IPS-NIHi7 (cell line): ENCODE measurements around the gene MEX3B.

Source experiments
- DNase-seq: peaks from one replicate; pipeline ENCODE4 v3.0.0; 2012; ENCODE audit warnings: mixed read lengths; ENCODE audit errors: extremely low spot score

The MEX3B gene

DNA sequence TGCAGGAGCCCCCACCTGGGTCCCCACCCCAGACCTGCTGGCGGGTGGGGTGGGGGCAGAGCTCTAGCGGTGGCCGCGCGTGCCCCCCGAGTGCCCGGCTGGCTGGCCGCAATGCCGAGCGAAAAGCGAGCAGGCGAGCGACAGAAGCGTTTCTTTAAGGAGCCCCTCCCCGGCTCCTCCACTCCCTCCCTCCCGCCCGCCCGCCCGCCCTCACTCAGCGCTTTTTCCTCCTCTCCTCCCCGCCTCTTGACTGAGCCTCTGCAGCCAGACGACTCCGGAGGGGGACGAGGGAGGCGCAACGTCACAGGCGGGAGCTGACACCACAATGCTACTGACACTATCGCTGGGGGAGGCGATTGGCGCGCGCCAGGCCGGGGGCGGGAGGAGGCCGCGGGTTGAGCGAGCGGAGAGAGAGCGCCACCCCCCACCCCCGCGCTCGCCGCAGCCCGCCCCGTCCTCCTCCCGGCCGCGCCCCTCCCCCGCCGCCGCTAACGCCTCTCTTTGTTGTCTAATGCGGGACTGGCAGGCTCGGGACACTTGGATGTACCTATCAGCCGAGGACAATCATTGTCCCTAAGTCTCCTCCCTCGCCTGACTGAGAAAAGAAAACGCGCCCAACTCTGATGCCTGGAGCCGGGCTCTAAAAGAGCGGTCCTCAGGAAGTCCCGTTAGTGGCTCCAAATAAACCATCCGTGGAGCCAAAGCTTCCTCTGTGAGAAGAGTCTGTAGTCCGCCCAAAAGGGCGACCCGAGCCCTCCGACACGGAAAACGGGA lies at the start of gene MEX3B:
TSS of gene MEX3B (minus strand) at position 127 of the 774 bp plus-strand sequence. CDS start 313 bp downstream, outside the sequence.
- DNase-seq, result peak; percentile 90

DNA sequence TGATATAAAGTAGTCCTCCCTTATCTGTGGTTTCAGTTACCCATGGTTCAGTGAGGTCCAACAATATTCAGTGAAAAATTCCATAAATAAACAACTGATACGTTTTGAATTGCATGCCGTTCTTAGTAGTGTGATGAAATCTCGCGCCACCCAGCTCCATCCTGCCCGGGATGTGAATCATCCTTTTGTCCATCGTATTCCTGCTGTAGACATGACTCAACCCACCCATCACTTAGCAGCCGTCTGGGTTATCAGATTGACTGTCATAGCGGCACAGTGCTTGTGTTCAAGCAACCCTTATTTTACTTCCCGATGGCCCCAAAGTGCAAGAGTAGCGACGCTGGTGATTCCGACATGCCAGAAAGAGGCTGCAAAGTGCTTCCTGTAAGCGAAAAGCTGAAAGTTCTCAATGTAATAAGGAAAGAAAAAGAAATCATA lies 48.0 kb upstream of the MEX3B start:
- no peak for DNase-seq

DNA sequence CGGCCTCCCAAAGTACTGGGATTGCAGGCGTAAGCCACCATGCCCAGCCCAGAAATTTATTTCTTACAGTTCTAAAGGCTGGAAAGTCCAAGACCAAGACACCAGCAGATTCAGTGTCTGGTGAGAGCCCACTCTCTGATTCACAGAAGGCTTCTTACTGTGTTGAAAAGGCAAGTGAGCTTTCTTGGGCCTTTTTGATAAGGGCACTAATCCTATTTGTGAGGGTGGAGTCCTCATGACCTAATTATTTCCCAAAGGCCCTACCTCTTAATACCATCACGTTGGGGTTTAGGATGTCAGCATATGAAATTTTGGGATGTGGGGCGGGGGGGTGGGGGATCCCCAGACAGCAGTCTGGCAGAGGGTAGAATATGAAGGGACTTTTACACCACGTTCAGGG lies 47.5 kb upstream of the MEX3B start:
- no peak for DNase-seq

DNA sequence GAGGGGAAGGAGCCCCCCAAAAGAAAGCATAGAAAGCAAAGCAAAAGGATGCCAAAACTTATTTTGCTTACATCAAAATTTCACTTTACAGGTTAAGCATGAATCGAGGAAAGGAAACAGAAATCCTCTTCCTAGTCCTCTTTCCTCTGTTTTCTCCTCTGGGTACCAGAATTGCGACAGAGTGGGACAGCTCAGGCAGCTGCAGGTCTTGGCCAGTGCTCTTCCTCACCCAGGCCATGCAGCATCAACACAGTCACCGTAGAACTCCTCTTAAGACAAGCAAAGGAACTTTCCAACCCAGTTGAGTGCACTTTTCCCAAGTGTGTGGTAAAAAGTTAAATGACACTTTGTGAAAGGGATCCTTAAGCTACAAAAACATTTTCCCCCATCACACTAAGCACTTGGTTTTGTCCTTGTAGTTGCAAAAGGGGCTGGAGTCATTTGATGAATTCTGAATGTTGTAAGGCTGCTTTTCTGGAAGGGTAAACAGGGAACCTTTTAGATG lies 45.9 kb upstream of the MEX3B start:
- no peak for DNase-seq

DNA sequence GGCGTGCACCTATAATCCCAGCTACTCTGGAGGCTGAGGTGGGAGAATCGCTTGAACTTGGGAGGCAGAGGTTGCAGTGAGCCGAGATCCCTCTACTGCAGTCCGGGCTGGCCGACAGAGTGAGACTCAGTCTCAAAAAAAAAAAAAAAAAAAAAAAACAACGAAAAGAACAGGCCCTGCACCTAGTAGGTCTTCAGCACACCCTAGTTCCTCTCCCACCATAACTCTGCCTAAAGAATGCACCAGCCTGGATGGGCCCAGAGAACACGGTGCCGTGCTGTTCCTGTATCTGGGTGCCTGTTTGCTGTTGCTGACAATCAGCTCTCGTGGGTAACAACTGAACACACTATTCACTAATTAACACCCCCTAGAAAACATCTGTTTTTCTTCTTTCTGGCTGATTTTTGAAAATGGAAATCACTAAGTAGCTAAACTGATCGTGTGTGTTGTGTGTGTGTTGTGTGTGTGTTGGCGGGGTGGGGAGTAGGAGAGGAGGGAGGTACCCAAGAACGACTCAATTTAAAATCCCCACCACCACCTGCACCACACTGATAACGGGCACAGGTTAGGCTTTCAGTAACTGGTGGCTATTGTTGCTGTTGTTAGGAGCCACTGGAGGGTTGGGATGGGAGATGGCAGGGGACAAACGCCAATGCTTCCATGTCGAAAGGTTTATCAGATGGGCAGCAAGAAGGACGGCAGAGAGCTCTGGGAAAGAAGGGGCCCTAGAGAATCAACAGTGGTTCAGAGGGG lies 40.6 kb upstream of the MEX3B start:
- no peak for DNase-seq

DNA sequence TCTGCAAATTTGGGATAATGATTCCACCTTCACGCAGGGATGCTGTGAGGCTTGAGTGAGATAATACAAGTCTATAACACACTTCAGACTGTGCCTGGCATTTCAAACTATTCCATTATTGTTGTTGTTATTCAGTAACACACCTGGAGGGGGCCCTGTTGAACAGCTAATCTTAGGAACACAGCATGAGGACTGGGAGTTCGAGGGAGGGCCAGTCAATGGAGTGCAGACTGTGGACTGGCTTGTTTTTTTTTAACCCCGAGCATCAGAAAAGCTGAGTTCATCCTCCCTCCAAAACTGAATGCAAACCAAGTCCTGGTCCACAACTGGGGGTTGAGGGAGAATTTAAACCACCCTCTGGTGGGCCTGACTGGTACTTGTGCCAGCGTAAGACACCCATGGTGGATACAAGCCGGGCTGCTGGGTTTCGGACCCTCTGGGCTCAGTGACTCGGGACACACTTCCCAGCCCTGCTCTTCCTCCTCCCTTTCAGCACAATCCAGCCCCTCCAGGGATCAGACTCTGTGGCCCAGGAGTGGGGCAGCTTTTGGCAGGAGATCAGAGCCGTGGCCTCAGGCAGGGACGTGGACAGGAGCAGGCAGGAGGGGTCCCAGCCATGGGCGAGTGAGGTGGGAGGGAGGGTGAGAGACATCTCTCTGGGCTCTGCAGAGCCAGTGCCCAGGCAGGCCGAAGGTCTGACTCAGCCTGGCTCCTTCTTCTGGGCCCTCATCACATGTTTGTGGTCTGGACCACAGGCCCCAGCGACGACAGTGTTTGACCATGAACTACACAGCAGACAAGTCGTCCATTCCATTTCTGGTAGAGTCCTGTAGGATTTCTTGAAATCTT lies 36.3 kb upstream of the MEX3B start:
- peak; percentile 80 for DNase-seq

DNA sequence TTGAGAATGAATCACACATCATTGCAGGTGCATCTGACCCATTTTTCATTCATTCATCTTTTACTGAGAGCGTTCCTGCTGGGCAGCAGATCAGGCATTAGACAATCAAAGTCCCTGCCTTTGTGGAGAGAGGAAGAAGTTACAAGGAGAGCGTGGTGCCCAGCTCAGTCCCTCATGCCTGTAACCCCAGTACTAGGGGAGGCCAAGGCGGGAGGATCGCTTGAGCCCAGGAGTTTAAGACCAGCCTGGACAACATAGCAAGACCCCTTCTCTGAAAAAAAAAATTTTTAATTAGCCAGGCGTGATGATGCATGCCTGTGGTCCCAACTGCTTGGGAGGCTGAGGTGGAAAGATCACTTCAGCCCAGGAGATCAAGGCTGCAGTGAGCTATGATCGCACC lies 35.0 kb upstream of the MEX3B start:
- DNase-seq, result no peak

DNA sequence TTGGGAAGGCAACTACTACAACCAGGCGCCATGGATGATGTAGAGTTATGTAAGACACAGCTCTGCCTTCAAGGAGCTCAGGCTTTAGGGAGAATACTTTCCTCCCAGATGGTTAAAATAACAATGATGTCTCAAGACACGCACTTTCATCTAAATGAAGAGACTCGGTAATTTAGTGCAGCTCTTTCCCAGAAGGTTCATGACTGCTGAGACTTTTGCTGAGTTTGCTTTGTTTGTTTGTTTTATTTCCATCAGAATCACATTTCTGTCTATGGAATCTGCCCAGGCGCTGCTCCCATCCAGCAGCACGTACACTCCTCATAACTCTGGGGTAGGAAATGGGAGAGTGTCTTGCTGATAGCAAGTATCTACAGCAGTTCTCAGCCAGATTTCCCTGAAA lies 33.9 kb upstream of the MEX3B start:
- no peak for DNase-seq

DNA sequence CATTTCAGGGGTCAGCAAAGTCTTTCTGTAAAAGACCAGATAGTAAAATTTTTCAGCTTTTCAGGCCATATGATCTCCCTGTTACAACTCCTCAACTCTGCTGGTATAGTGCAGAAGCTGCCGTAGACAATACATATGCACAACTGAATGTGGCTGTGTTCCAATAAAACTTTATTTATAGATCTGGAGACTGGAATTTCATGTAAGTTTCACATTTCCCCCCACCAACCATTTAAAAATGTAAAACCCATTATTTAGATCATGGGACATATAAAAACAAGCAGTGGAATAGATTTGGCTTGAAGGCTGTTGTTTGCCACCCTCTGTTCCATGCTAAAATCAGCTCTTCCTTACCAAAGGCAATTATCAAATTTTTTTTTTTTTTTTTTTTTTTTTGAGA lies 28.8 kb upstream of the MEX3B start:
- DNase-seq, result no peak

DNA sequence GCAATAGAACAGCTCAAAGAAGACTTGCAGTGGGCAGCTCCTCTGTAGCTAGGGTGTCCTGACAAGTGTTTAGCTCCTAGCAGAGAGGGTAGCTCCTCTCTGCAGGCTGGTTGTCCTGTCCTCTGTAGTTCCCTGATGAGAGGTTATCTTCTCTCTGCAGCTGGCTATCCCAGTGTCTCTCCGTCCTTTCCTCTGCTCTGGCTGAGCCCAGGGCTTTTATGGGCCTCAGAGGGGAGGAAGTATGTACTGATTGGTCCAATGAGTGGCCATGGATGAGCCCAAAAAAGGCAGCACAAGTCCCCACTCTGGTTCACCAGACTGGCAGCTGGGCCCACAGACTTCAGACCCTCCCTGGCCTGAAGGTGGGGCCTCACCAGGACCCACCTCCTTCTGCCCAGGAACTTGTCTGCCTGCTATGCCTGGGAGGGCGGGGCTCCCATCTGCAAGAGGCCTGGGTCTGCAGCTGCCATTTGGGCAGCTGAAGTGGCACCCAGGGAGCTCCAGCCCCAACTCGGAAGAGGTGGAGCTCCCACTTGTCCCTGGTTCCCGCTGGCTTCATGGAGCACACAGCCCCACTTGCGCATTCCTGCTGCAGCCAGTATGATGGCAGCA lies 27.2 kb upstream of the MEX3B start:
- DNase-seq, result no peak

DNA sequence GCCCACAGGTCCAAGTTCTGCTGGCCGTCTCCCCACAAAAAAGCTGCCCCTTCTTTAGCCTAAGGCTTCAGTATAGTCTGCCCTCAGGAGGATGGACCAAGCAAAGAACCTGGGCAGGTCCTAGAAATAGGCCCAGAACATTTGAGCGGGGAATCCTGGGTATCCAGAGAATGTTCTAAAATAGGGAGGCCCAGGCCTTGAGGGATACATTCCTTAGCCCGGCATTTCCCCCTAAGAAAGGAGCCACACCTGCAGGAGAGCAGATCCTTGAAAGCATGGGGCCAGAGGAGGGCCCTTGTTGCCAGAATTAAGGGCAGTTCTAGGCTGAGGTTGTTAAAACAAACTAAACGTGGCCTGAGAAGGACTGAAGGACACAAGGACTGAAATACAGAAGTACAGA lies 20.6 kb upstream of the MEX3B start:
- DNase-seq, result no peak

DNA sequence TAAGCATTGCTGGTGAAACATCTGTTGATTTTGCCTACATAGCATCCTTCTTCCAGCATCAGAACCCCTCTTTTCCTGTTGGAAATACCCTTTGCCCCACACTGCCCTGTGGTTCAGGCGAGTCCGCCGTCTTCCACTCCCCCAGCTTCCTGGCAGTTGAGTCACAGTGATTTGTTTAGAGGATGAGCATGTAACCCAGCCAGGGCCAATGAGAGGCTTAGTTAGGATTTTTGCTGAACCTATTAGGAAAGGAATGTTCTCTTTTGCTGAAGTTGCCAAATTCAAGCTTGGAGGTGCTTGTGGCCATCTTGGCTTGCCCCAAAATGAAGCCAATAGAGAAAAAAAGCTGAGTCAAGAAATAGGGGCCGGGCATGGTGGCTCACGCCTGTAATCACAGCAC lies 19.0 kb upstream of the MEX3B start:
- no peak for DNase-seq

DNA sequence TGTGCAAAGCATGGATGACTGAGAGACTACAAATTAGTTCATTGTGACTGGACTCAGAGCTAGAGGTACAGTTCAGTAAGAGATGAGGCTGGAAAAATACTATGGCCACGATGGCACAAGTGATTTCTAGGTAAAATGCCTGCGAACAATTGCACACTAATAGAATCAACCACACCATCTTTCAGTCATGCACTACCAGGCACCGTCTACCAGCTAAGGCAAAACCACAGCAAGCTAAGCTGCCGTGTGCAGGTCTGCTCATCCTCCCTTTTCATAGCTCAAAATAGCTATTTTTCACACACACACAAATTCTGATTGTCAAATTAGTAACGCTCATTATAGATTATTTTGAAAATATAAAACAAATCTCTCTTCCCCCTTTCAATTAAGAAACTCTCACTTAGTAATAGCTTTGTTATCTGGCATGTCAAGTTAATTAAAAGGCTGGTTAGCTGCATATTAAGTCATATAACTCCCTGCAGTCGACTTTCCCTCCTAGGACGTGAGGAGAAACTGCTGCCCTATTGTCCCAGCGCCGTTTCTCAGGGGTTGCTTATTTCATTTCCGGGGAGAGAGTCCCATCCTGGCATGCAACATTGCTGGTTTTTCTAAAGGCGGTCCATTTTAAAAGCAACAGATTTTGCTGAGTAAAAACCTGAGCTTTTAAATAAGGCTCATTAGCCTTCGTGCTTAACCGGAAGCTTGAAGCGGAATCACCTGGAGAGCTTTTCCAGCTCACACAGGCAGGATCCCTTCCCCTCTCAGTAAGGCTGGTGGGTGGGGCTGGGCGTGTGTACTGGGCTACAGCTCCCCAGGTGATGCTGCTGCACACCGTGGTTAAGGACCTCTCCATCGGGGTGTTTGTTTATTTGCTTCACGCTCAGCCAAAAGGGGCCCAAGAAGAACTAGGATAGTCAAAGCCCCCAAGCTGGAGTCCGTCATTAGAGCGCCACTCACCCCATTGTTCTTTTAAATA lies 16.9 kb upstream of the MEX3B start:
- peak; percentile 43 for DNase-seq

DNA sequence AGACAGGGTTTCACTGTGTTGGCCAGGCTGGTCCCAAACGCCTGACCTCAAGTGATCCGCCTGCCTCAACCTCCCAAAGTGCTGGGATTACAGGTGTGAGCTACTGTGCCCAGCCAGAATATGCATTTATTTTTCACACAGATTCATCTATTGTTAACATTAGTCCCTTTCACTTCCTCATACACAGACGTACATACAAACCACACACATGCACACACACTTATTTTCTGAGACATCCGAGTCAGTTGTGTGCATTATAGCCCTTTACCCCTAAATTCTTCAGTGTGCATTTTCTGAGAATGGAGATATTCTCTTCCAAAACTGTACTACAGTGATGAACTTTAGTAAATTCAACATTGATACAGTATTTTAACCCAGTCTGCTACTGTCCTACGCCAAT lies 15.0 kb upstream of the MEX3B start:
- DNase-seq, result no peak

DNA sequence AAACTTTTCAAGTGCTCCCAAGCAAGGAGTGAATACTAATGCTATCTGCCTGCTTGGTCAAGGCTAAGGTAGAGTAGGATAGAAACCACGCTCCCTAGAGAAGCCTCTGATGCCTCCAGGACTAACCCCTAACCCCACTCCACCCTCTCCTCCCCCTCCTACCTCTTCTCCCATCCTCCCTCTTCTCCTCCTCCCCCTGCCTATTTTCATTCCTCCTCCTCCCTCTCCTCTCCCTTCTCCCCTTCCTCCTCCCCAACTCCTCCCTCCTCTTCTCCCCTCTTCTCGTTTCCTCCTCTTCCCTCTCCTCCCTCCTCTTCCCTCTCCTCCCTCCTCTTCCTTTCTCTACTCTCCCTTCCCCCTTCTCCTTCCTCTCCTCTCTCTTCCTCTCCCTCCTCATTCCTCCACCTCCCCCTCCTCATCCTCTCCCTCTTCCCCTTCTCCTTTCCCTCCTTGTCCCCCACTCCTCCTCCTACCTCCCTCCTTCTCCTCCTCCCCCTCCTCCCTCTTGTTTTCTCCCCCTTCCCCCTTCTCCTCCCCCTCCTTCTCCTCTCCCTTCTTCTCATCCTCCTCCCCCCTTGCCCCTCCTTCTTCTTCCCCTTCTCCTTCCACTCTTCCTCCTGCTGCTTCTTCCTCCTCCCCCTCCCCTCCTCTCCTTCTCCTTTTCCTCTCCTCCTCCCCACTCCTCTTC lies 12.8 kb upstream of the MEX3B start:
- no peak for DNase-seq

DNA sequence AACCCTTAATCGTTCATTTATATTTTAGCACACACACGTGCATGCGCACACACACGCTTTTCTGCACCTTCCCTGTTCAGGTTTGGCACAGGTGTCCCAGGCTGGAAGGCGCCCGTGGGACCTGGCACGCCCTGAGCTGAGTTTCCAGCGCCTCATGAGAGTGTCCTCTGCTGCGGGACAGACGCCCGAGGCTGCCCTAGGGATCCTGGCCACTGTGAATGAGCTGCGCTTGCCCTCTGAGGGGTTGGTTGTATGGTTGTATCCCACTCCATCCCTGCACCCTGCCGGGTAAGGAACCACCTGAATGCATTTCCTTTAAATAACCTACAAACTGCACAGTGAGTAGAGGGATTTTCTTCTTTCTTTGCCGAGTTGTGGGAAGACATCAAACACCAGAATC lies 12.2 kb upstream of the MEX3B start:
- DNase-seq, result no peak

DNA sequence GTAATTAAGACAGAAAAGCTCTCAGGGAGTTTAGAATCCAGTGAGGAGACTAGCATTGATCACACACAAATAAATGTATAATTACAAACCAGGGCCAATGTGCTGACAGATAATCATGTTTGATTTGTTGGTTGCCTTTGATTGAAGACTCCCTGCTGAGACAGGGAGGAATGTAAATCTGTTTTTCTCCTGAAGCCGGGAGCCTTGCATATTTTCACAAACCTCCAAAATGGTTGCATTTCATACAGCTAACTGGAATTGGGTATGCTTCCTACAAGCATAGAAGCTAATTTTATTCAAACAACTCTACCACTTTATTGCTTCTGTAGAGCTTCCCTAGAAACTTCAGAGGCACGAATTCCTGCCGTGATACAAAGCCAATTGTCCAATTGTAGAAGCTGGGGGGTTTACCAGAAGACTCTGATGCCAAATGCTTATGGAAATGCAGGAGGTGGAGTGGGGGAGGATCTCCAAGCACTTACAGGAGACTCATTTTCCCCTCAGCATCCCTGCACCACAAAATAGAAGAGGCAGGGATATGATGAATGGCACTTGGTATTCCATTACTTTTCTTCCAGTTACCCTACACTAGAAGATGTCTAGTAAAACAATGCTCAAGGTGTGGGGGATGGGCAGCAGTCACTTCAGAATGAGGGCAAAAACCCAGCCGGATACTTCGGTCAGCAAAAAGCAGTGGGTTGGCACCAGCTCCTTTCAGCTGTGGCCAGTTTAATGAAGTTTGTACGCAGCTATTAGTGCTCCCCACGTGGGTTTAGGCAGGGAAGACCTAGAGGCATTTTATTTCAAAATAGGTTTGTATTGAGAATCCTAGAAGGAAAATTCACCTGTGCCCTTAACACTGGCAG lies 11.4 kb upstream of the MEX3B start:
- no peak for DNase-seq

DNA sequence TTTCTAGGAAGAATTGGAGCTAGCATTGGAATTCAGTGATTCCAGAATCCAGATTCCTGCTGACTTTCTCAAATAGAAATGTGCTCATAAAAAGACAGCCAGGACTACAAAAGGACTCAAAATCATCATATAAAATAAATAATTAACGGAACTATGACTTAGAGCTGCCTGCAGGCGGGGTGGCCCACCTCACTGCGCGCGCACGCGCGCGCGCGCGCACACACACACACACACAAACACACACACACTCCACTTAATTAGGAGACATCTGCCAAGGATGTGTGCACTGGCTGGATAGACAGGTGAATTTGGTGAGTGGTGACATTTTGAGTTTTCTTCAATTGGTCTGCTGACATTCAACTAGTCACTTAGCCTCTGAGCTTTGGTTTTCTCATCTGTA lies 6.9 kb upstream of the MEX3B start:
- no peak for DNase-seq

DNA sequence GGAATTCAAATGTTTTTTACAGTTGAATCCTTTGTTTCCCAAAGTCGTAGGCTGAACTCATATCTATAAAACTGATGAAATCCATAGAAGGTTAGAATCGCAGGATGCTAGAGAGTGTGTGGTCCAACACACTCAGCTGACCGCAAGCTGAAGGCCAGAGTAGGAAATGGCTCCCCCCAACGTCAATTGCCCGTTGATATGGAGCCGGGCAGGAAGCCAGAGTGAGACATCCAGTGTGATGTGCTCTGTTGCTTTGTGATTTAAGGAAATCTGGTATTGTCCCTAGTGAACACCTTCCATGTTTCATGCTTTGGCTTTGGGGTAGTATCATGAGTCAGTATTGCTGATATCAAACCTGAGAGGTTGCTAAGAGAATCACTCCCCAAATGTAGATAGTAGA lies 5.8 kb upstream of the MEX3B start:
- no peak for DNase-seq
